ENCODE data around the gene TENM3.

TENM3 gene

DNA sequence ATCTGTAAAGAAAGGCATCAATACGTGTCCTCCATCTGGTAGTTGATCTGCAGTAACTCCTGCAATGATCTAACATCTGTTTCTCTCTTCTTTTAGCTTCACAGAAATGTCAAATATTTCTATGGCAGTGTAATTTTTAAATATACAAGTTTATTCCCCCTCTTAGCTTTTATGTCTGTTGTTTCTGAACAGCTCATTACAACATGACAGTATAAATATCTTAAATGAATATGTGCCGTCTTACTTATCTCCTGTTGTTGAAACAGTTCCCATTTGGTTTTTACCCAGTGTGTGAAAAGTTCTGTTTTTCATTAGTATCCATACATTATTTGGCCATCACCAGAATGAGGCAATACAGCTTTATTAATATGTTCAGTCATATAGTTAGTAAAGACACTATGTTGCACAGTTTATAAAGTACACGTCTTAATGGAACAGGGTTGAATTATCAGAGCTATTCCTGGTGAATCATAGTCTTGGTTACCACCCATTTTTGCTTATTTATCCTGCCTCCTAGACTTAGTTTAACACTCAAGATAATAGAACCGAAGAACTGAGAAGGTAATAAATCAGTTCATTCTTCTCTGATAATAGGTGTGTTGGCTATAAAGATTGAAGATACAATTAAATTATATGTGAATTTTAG lies 321.6 kb downstream of the TENM3 start:
- Histone ChIP-seq H3K79me2 (ENCODE audit: insufficient read depth, low read length) (no peaks in the 10 kb centered on the region), H4K20me1 (ENCODE audit: low read depth, low read length) (no peaks in the 10 kb centered on the region), H2AFZ (ENCODE audit: low read depth, low read length, severe bottlenecking) (no peak overlapping the region), H3F3A (ENCODE audit: insufficient read depth) (no peaks in the 10 kb centered on the region), H3K9me3 (ENCODE audit: insufficient read depth, low read length) (no peaks in the 10 kb centered on the region), H3K4me2 (ENCODE audit: low read depth, low read length, poor library complexity, severe bottlenecking) (no peak overlapping the region), H3K36me3 (ENCODE audit: low read length) (no peaks in the 10 kb centered on the region), H3K9ac (ENCODE audit: low read length) (no peak overlapping the region), H3K27ac (ENCODE audit: low read depth, low read length) (no peak overlapping the region), H3K9me2 (replicated peaks; ENCODE audit: insufficient read depth, low read length) (no peaks in the 10 kb centered on the region), H3K4me3 (ENCODE audit: insufficient read depth, low read length, poor library complexity, severe bottlenecking) (no peak overlapping the region), H3K27me3 (ENCODE audit: low read length) (no peaks in the 10 kb centered on the region)
- no peak for TF ChIP-seq EZH2phosphoT487 (conservative IDR thresholded peaks at IDR 0.05; ENCODE audit: low read length)
- TF ChIP-seq, protein P1, sequence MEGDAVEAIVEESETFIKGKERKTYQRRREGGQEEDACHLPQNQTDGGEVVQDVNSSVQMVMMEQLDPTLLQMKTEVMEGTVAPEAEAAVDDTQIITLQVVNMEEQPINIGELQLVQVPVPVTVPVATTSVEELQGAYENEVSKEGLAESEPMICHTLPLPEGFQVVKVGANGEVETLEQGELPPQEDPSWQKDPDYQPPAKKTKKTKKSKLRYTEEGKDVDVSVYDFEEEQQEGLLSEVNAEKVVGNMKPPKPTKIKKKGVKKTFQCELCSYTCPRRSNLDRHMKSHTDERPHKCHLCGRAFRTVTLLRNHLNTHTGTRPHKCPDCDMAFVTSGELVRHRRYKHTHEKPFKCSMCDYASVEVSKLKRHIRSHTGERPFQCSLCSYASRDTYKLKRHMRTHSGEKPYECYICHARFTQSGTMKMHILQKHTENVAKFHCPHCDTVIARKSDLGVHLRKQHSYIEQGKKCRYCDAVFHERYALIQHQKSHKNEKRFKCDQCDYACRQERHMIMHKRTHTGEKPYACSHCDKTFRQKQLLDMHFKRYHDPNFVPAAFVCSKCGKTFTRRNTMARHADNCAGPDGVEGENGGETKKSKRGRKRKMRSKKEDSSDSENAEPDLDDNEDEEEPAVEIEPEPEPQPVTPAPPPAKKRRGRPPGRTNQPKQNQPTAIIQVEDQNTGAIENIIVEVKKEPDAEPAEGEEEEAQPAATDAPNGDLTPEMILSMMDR (IDR thresholded peaks at IDR 0.05; ENCODE audit: insufficient read depth, low read length, poor library complexity, severe bottlenecking) = no peak

- no peak overlapping the region for H3K4me3 ChIP-seq (ENCODE audit: insufficient read depth, low read length, poor library complexity, severe bottlenecking)
- H4K20me1 ChIP-seq (ENCODE audit: low read depth, low read length) = no peaks in the 10 kb centered on the region
- H3K36me3 ChIP-seq (ENCODE audit: low read length) = no peaks in the 10 kb centered on the region
- H3F3A ChIP-seq (ENCODE audit: insufficient read depth) = no peaks in the 10 kb centered on the region
- no peak overlapping the region for H3K9ac ChIP-seq (ENCODE audit: low read length)
- H3K9me3 ChIP-seq (ENCODE audit: insufficient read depth, low read length) = no peaks in the 10 kb centered on the region
- no peaks in the 10 kb centered on the region for H3K79me2 ChIP-seq (ENCODE audit: insufficient read depth, low read length)
- no peak overlapping the region for H3K4me2 ChIP-seq (ENCODE audit: low read depth, low read length, poor library complexity, severe bottlenecking)
- H3K27ac ChIP-seq (ENCODE audit: low read depth, low read length) = no peak overlapping the region
- no peaks in the 10 kb centered on the region for H3K27me3 ChIP-seq (ENCODE audit: low read length)
- no peak overlapping the region for H2AFZ ChIP-seq (ENCODE audit: low read depth, low read length, severe bottlenecking)
- TF ChIP-seq EZH2phosphoT487 (conservative IDR thresholded peaks at IDR 0.05; ENCODE audit: low read length) = no peak
- TF ChIP-seq, protein P1 (IDR thresholded peaks at IDR 0.05; ENCODE audit: insufficient read depth, low read length, poor library complexity, severe bottlenecking) = no peak
- H3K9me2 ChIP-seq (replicated peaks; ENCODE audit: insufficient read depth, low read length) = no peaks in the 10 kb centered on the region
Observed at GRCh38 chr4:182567119-182567518, 323.9 kb downstream of the TENM3 start.

DNA sequence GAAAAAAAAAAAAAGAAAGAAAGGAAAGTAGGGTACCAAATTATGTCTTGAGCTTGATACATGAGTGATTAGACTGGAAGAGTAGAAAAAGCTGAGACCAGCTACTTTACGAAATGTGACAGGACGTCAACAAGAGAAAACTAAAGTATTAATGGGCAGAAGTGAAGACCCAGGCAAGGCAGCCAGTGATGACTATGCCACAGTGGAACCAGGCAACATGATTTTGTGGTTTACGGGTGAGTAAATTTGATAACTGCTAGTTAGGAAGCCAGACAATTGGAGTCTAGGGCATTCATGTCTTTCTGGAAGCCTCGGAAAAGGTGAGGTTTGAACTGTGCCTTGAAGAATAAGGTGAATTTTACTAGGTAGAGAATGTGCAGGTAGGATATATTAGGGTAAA lies 326.4 kb downstream of the TENM3 start:
- Histone ChIP-seq H4K20me1 (ENCODE audit: low read depth, low read length) (no peaks in the 10 kb centered on the region), H2AFZ (ENCODE audit: low read depth, low read length, severe bottlenecking) (no peak overlapping the region), H3K4me3 (ENCODE audit: insufficient read depth, low read length, poor library complexity, severe bottlenecking) (no peak overlapping the region), H3K27ac (ENCODE audit: low read depth, low read length) (no peak overlapping the region), H3F3A (ENCODE audit: insufficient read depth) (no peaks in the 10 kb centered on the region), H3K79me2 (ENCODE audit: insufficient read depth, low read length) (no peaks in the 10 kb centered on the region), H3K27me3 (ENCODE audit: low read length) (no peaks in the 10 kb centered on the region), H3K36me3 (ENCODE audit: low read length) (no peaks in the 10 kb centered on the region), H3K9ac (ENCODE audit: low read length) (no peak overlapping the region), H3K9me3 (ENCODE audit: insufficient read depth, low read length) (no peaks in the 10 kb centered on the region), H3K9me2 (replicated peaks; ENCODE audit: insufficient read depth, low read length) (no peaks in the 10 kb centered on the region), H3K4me2 (ENCODE audit: low read depth, low read length, poor library complexity, severe bottlenecking) (no peak overlapping the region)
- TF ChIP-seq, protein P1 (IDR thresholded peaks at IDR 0.05; ENCODE audit: insufficient read depth, low read length, poor library complexity, severe bottlenecking) = no peak
- no peak for TF ChIP-seq EZH2phosphoT487 (conservative IDR thresholded peaks at IDR 0.05; ENCODE audit: low read length)
